Measurements from ENCODE around the gene NXPE3. TPM values are rescaled to one million over a fixed set of nuclear protein-coding genes. Genes with fewer than 3 reads are reported as not detected.

Gene NXPE3
- total RNA-seq, 1 experiment from 2014 or later = 12.8 TPM

DNA sequence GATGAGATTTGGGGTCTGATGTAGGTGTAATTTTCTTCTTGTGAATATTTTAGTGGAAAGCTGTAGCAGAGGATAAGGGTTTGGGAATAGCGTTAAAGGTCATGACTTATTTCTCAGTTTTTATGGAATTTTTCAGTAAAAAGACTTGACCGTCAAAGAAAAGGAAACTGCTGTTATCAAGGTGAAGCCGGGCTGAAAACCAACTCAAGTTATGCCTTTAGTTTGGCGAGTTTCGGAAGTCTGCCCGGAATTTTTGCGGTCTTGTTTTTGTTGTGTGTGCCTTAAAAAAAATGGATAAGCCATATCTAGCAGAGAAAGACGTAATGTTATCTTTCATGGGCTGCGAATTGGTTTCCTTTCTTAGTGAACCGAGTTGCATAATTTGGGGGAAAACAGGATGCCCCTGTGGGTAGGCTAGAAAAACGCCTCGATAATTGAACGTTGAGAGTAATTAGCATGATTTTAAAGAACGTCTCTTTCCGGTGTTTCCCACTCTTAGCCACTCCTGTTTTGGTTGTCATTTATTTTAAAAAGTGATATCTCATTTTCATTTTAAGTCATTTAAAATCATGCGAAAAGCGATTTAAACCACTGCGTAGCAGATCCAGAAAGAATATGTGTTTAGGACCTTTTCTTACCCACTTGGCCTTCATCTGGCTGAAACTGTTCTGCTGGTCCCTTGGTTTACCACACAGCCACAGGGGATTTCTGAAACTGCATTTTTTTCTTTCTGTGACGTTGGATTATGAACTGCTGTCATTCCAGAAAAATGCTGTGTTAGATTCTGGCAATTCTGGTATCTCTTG, 71.4 kb downstream of the NXPE3 start:
- peaks cover 34% of the 10 kb centered on the region for H3K79me2 ChIP-seq (ENCODE audit: low read depth)
- H3F3A ChIP-seq (ENCODE audit: insufficient read depth, low read depth) = peaks cover 14% of the 10 kb centered on the region
- peaks cover 43% of the 10 kb centered on the region for H3K36me3 ChIP-seq (ENCODE audit: low read depth)
- ChIA-PET CTCF (no interaction called here), POLR2A (ENCODE audit: unreplicated experiment) (interaction anchor here (0.6 to 0.9 kb wide), 2 partner anchors 347 to 365 kb away, joined by 5 read pairs; no protein-coding TSS in a partner anchor)
- BruUV-seq (replicated peaks) = TSS peak; percentile 54
- intact Hi-C loops (cut with micrococcal nuclease; ENCODE audit: unreplicated experiment) = loop anchor here (5.0 kb wide), 1 partner anchor 227 kb away; no protein-coding TSS in a partner anchor
- H3K27me3 ChIP-seq (ENCODE audit: insufficient read depth, low read depth) = no peaks in the 10 kb centered on the region
- H3K9me3 ChIP-seq (ENCODE audit: insufficient read depth, low read depth) = no peaks in the 10 kb centered on the region
- peak overlapping the region; percentile 88 for H3K4me3 ChIP-seq
- H2AFZ ChIP-seq = peak overlapping the region; percentile 87
- peaks cover 10% of the 10 kb centered on the region; the same call in 1 of the 2 replicates for H4K20me1 ChIP-seq (ENCODE audit: insufficient read depth)
- peaks cover 24% of the 10 kb centered on the region for H3K4me1 ChIP-seq (replicated peaks; ENCODE audit: insufficient read depth)
- peak overlapping the region; percentile 89 for H3K4me2 ChIP-seq
- H3K27ac ChIP-seq = peak overlapping the region; percentile 80
- H3K9me2 ChIP-seq (ENCODE audit: insufficient read depth) = peaks cover 4% of the 10 kb centered on the region; the same call in 1 of the 2 replicates
- DNase-seq = peak in 1 of 2 experiments; percentile 60
- TF ChIP-seq EZH2 (IDR thresholded peaks at IDR 0.05; ENCODE audit: low read depth) = no peak
- TF ChIP-seq, protein P1, sequence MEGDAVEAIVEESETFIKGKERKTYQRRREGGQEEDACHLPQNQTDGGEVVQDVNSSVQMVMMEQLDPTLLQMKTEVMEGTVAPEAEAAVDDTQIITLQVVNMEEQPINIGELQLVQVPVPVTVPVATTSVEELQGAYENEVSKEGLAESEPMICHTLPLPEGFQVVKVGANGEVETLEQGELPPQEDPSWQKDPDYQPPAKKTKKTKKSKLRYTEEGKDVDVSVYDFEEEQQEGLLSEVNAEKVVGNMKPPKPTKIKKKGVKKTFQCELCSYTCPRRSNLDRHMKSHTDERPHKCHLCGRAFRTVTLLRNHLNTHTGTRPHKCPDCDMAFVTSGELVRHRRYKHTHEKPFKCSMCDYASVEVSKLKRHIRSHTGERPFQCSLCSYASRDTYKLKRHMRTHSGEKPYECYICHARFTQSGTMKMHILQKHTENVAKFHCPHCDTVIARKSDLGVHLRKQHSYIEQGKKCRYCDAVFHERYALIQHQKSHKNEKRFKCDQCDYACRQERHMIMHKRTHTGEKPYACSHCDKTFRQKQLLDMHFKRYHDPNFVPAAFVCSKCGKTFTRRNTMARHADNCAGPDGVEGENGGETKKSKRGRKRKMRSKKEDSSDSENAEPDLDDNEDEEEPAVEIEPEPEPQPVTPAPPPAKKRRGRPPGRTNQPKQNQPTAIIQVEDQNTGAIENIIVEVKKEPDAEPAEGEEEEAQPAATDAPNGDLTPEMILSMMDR (conservative IDR thresholded peaks at IDR 0.05) = 0 out of 2 replicates have a peak, but pooled peaks have one; percentile 12

DNA sequence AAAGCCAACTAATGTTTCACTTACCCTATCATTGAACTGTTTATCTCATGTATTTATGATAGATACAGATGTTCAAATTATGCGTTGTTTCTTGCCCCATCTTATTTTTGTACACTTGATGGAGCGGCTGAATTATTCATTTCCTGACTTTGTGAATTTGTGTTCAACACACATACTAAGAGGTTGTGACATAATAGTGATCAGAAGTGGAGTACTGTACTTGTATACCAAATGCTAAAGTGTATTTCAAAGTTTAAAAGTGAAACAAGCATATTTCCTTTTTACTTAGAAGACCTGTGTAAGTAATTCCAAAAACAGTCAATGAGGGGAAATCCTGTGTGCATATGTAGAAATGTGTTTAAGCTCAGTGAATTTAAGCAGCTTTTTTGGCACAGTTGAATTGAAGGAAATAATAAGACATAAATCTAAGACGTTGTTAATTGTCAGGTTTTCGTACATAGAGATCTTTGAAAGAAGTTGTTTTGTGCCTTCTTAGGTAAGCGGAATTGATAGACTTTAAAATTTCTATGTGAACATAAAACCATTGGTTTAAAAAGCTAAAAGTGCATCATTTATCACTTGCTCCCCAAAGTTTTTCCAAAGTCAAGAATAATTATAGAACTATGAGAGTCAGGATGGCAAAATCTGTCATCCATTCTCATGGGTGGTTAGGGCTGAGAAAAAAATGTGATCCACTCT, 72.2 kb downstream of the NXPE3 start:
- TF ChIP-seq, protein P1 (conservative IDR thresholded peaks at IDR 0.05) = no peak
- TF ChIP-seq EZH2 (IDR thresholded peaks at IDR 0.05; ENCODE audit: low read depth) = no peak
- Histone ChIP-seq H3F3A (ENCODE audit: insufficient read depth, low read depth) (peaks cover 14% of the 10 kb centered on the region), H3K9me2 (ENCODE audit: insufficient read depth) (peaks cover 4% of the 10 kb centered on the region; the same call in 1 of the 2 replicates), H3K36me3 (ENCODE audit: low read depth) (peaks cover 51% of the 10 kb centered on the region), H3K27me3 (ENCODE audit: insufficient read depth, low read depth) (no peaks in the 10 kb centered on the region), H3K4me2 (peak overlapping the region; percentile 89), H3K4me3 (peak overlapping the region; percentile 88), H3K27ac (0 out of 2 replicates have a peak overlapping the region, but pooled peaks have one; percentile 80), H2AFZ (no peak overlapping the region; the same call in 1 of the 2 replicates), H3K79me2 (ENCODE audit: low read depth) (peaks cover 34% of the 10 kb centered on the region), H4K20me1 (ENCODE audit: insufficient read depth) (peaks cover 10% of the 10 kb centered on the region; the same call in 1 of the 2 replicates), H3K9me3 (ENCODE audit: insufficient read depth, low read depth) (no peaks in the 10 kb centered on the region), H3K4me1 (replicated peaks; ENCODE audit: insufficient read depth) (peaks cover 24% of the 10 kb centered on the region)
- ChIA-PET CTCF (interaction anchor here (1.2 kb wide), 1 partner anchor 374 kb away, joined by 4 read pairs; no protein-coding TSS in a partner anchor), POLR2A (ENCODE audit: unreplicated experiment) (no interaction called here)
- intact Hi-C loops (cut with micrococcal nuclease; ENCODE audit: unreplicated experiment) = loop anchor here (5.0 kb wide), 1 partner anchor 226 kb away; no protein-coding TSS in a partner anchor
- BruUV-seq (replicated peaks) = no TSS peak
- DNase-seq = no peak
